Measurements from ENCODE around the gene SLC22A16.

The SLC22A16 gene

GRCh38 chr6:110422444-110422822, 54.0 kb downstream of the SLC22A16 start:
- no peak overlapping the region for H3K4ac ChIP-seq (ENCODE audit: low read depth in 1 of 2, low read length in 2 of 2)
- H2BK12ac ChIP-seq (ENCODE audit: low read length in 2 of 2): no peak overlapping the region
- no peak overlapping the region for H3K23ac ChIP-seq (ENCODE audit: low read length in 2 of 2)
- no peak overlapping the region for H2BK120ac ChIP-seq (ENCODE audit: low read depth, low read length)
- no peaks in the 10 kb centered on the region for H3K79me1 ChIP-seq (replicated peaks; ENCODE audit: low read length, poor library complexity, severe bottlenecking)
- no peak overlapping the region for H4K8ac ChIP-seq (ENCODE audit: low read length)
- H3K27me3 ChIP-seq (ENCODE audit: control insufficient read depth in 1 of 2, insufficient read depth in 1 of 2, low read length in 2 of 2): peaks cover 23 to 25% of the 10 kb centered on the region in 2 experiments
- no peak overlapping the region for H3K9ac ChIP-seq (ENCODE audit: low read length)
- H3K4me3 ChIP-seq (ENCODE audit: insufficient read depth in 1 of 2, low read depth in 1 of 2, low read length in 2 of 2): no peak overlapping the region
- no peak overlapping the region for H2AFZ ChIP-seq (ENCODE audit: low read depth, low read length)
- H3K4me2 ChIP-seq (ENCODE audit: low read length, poor library complexity, severe bottlenecking): no peak overlapping the region
- no peak overlapping the region for H3K27ac ChIP-seq (ENCODE audit: low read length, poor library complexity, severe bottlenecking)
- no peak for DNase-seq
- H3K36me3 ChIP-seq (ENCODE audit: control insufficient read depth in 1 of 2, insufficient read depth in 2 of 2, low read depth in 1 of 2, low read length in 2 of 2): no peaks in the 10 kb centered on the region
- peaks cover 6% of the 10 kb centered on the region for H3K9me3 ChIP-seq (ENCODE audit: control insufficient read depth, low read length)
- no peak overlapping the region for H2BK5ac ChIP-seq (ENCODE audit: low read depth, low read length, poor library complexity, severe bottlenecking)
- no peak overlapping the region for H2AK5ac ChIP-seq (ENCODE audit: low read length, severe bottlenecking)
- H3K14ac ChIP-seq (ENCODE audit: low read length in 2 of 2): no peak overlapping the region
- no peak overlapping the region for H3K18ac ChIP-seq (ENCODE audit: low read depth in 1 of 2, low read length in 2 of 2)
- H4K91ac ChIP-seq (ENCODE audit: low read length): no peak overlapping the region
- no peaks in the 10 kb centered on the region for H3K4me1 ChIP-seq (ENCODE audit: control insufficient read depth, insufficient read depth, low read depth, low read length)
- H2BK15ac ChIP-seq (ENCODE audit: low read depth, poor library complexity, severe bottlenecking): no peak overlapping the region

GRCh38 chr6:110421749-110422443, 54.5 kb downstream of the SLC22A16 start:
- H3K27ac ChIP-seq (ENCODE audit: low read length, poor library complexity, severe bottlenecking): no peak overlapping the region
- H4K91ac ChIP-seq (ENCODE audit: low read length): no peak overlapping the region
- H3K9ac ChIP-seq (ENCODE audit: low read length): no peak overlapping the region
- no peak overlapping the region for H3K4ac ChIP-seq (ENCODE audit: low read depth in 1 of 2, low read length in 2 of 2)
- no peak overlapping the region for H2BK120ac ChIP-seq (ENCODE audit: low read depth, low read length)
- peaks cover 22 to 28% of the 10 kb centered on the region in 2 experiments for H3K27me3 ChIP-seq (ENCODE audit: control insufficient read depth in 1 of 2, insufficient read depth in 1 of 2, low read length in 2 of 2)
- H2BK12ac ChIP-seq (ENCODE audit: low read length in 2 of 2): no peak overlapping the region
- no peak overlapping the region for H3K14ac ChIP-seq (ENCODE audit: low read length in 2 of 2)
- no peak overlapping the region for H4K8ac ChIP-seq (ENCODE audit: low read length)
- 74% methylated on average over 4 of the region's 4 CpGs for WGBS
- H3K36me3 ChIP-seq (ENCODE audit: control insufficient read depth in 1 of 2, insufficient read depth in 2 of 2, low read depth in 1 of 2, low read length in 2 of 2): no peaks in the 10 kb centered on the region
- H3K79me1 ChIP-seq (replicated peaks; ENCODE audit: low read length, poor library complexity, severe bottlenecking): no peaks in the 10 kb centered on the region
- no peak overlapping the region for H2BK5ac ChIP-seq (ENCODE audit: low read depth, low read length, poor library complexity, severe bottlenecking)
- H3K23ac ChIP-seq (ENCODE audit: low read length in 2 of 2): no peak overlapping the region
- H2AK5ac ChIP-seq (ENCODE audit: low read length, severe bottlenecking): no peak overlapping the region
- no peak overlapping the region for H2AFZ ChIP-seq (ENCODE audit: low read depth, low read length)
- no peak overlapping the region for H3K18ac ChIP-seq (ENCODE audit: low read depth in 1 of 2, low read length in 2 of 2)
- no peak overlapping the region for H2BK15ac ChIP-seq (ENCODE audit: low read depth, poor library complexity, severe bottlenecking)
- H3K4me3 ChIP-seq (ENCODE audit: insufficient read depth in 1 of 2, low read depth in 1 of 2, low read length in 2 of 2): no peak overlapping the region
- no peak overlapping the region for H3K4me2 ChIP-seq (ENCODE audit: low read length, poor library complexity, severe bottlenecking)
- DNase-seq: no peak
- H3K9me3 ChIP-seq (ENCODE audit: control insufficient read depth, low read length): peaks cover 6% of the 10 kb centered on the region
- H3K4me1 ChIP-seq (ENCODE audit: control insufficient read depth, insufficient read depth, low read depth, low read length): no peaks in the 10 kb centered on the region

GRCh38 chr6:110419028-110419739, 57.2 kb downstream of the SLC22A16 start:
- Histone ChIP-seq H2BK5ac (ENCODE audit: low read depth, low read length, poor library complexity, severe bottlenecking) (no peak overlapping the region), H3K36me3 (ENCODE audit: control insufficient read depth in 1 of 2, insufficient read depth in 2 of 2, low read depth in 1 of 2, low read length in 2 of 2) (no peaks in the 10 kb centered on the region), H2BK12ac (ENCODE audit: low read length in 2 of 2) (no peak overlapping the region), H3K4me3 (ENCODE audit: insufficient read depth in 1 of 2, low read depth in 1 of 2, low read length in 2 of 2) (no peak overlapping the region), H3K23ac (ENCODE audit: low read length in 2 of 2) (no peak overlapping the region), H3K27ac (ENCODE audit: low read length, poor library complexity, severe bottlenecking) (no peak overlapping the region), H4K8ac (ENCODE audit: low read length) (no peak overlapping the region), H4K91ac (ENCODE audit: low read length) (no peak overlapping the region), H2AFZ (ENCODE audit: low read depth, low read length) (no peak overlapping the region), H3K27me3 (ENCODE audit: control insufficient read depth in 1 of 2, insufficient read depth in 1 of 2, low read length in 2 of 2) (peaks cover 5 to 23% of the 10 kb centered on the region in 2 experiments), H3K14ac (ENCODE audit: low read length in 2 of 2) (peak overlapping the region in 1 of 2 experiments; percentile 21), H3K4ac (ENCODE audit: low read depth in 1 of 2, low read length in 2 of 2) (no peak overlapping the region), H3K4me1 (ENCODE audit: control insufficient read depth, insufficient read depth, low read depth, low read length) (peaks cover 2% of the 10 kb centered on the region), H2BK15ac (ENCODE audit: low read depth, poor library complexity, severe bottlenecking) (no peak overlapping the region), H3K9ac (ENCODE audit: low read length) (no peak overlapping the region), H3K9me3 (ENCODE audit: control insufficient read depth, low read length) (peaks cover 6% of the 10 kb centered on the region), H2BK120ac (ENCODE audit: low read depth, low read length) (no peak overlapping the region), H3K18ac (ENCODE audit: low read depth in 1 of 2, low read length in 2 of 2) (no peak overlapping the region), H2AK5ac (ENCODE audit: low read length, severe bottlenecking) (no peak overlapping the region), H3K79me1 (replicated peaks; ENCODE audit: low read length, poor library complexity, severe bottlenecking) (no peaks in the 10 kb centered on the region), H3K4me2 (ENCODE audit: low read length, poor library complexity, severe bottlenecking) (no peak overlapping the region)
- no peak for DNase-seq
- 74% methylated on average over 6 of the region's 6 CpGs for WGBS

- Histone ChIP-seq H3K14ac (ENCODE audit: low read length in 2 of 2) (no peak overlapping the region), H4K8ac (ENCODE audit: low read length) (no peak overlapping the region), H3K4ac (ENCODE audit: low read depth in 1 of 2, low read length in 2 of 2) (no peak overlapping the region), H2BK12ac (ENCODE audit: low read length in 2 of 2) (no peak overlapping the region), H3K4me3 (ENCODE audit: insufficient read depth in 1 of 2, low read depth in 1 of 2, low read length in 2 of 2) (no peak overlapping the region), H2AK5ac (ENCODE audit: low read length, severe bottlenecking) (no peak overlapping the region), H3K79me1 (replicated peaks; ENCODE audit: low read length, poor library complexity, severe bottlenecking) (no peaks in the 10 kb centered on the region), H2BK5ac (ENCODE audit: low read depth, low read length, poor library complexity, severe bottlenecking) (no peak overlapping the region), H3K4me2 (ENCODE audit: low read length, poor library complexity, severe bottlenecking) (no peak overlapping the region), H2BK120ac (ENCODE audit: low read depth, low read length) (no peak overlapping the region), H3K27ac (ENCODE audit: low read length, poor library complexity, severe bottlenecking) (no peak overlapping the region), H3K27me3 (ENCODE audit: control insufficient read depth in 1 of 2, insufficient read depth in 1 of 2, low read length in 2 of 2) (peaks cover 5 to 23% of the 10 kb centered on the region in 2 experiments), H3K36me3 (ENCODE audit: control insufficient read depth in 1 of 2, insufficient read depth in 2 of 2, low read depth in 1 of 2, low read length in 2 of 2) (no peaks in the 10 kb centered on the region), H4K91ac (ENCODE audit: low read length) (no peak overlapping the region), H2AFZ (ENCODE audit: low read depth, low read length) (no peak overlapping the region), H3K9ac (ENCODE audit: low read length) (no peak overlapping the region), H3K4me1 (ENCODE audit: control insufficient read depth, insufficient read depth, low read depth, low read length) (peaks cover 2% of the 10 kb centered on the region), H3K18ac (ENCODE audit: low read depth in 1 of 2, low read length in 2 of 2) (no peak overlapping the region), H2BK15ac (ENCODE audit: low read depth, poor library complexity, severe bottlenecking) (no peak overlapping the region), H3K9me3 (ENCODE audit: control insufficient read depth, low read length) (peaks cover 6% of the 10 kb centered on the region), H3K23ac (ENCODE audit: low read length in 2 of 2) (no peak overlapping the region)
- no peak for DNase-seq
- 97% methylated on average over 3 of the region's 3 CpGs for WGBS
Measured at GRCh38 chr6:110418594-110418993, 57.8 kb downstream of the SLC22A16 start.

Measured in mesenchymal stem cell (in vitro differentiated cells and primary cell).